ENCODE data around the gene EIF2D. TPM values are rescaled to one million over a fixed set of nuclear protein-coding genes. Genes with fewer than 3 reads are reported as not detected.

Gene EIF2D
- 32.0 to 35.2 TPM (median 33.9 TPM) in 5 replicates for total RNA-seq (2022; extraction: Qiagen RNA extraction)

DNA sequence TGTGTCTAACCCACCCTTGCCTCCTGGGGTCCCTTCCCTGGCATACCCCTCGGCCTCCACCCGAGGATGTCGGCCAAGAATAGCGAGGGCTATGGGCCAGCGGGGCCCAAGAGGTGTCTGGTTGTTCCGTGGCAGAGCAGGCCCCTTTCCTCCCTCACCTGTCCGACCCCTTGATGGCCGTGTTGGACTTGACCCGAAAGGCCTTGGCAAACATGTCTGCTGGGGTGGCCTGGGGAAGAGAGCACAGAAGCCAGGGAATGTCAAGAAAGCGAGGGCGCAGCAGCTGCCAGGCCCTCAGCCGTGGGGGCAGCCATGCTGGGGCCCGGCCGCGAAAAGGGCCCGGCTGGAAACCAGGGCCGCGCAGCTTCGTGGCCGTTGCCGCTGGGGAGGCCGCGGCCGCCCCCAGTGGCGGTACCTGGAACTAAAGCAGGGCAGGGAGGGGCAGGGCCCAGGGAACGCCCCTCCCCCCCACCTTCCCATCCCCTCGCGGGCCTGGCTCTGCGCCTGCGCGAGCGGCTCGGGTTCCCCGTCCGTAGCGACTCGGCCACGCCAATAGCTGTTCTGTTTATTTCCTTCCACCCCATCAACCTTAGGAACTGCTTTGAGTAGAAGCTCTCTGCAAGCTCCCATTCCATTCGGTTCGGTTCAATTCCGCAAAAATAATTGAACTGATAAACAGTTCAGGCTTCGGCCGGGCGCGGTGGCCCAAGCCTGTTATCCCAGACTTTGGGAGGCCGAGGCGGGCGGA lies at the start of gene EIF2D:
Gene EIF2D, minus strand, starts transcription at position 337 of the 748 bp plus-strand sequence. Its CDS starts 123 bp downstream, at position 214.

GRCh38 chr1:206635080-206635977 lies 23.1 kb upstream of the EIF2D start, which contains the start of gene DYRK3:
Gene DYRK3 (plus strand): TSS chr1:206635536. CDS start chr1:206635704, 168 bp downstream.

Other genes with a start within 250 kb of the EIF2D start
- 6.3 to 9.1 TPM (median 7.8 TPM) in 5 replicates for gene IKBKE, start 142.0 kb downstream of the EIF2D start, total RNA-seq (2022; extraction: Qiagen RNA extraction)
- gene RASSF5, start 104.9 kb downstream of the EIF2D start, total RNA-seq (2022; extraction: Qiagen RNA extraction), result 1.1 to 1.4 TPM (median 1.2 TPM) in 5 replicates
- gene DYRK3, start 23.1 kb upstream of the EIF2D start, total RNA-seq (2022; extraction: Qiagen RNA extraction), result 8.3 to 10.3 TPM (median 9.1 TPM) in 5 replicates
- 61.6 to 72.7 TPM (median 67.9 TPM) in 5 replicates for gene MAPKAPK2, start 72.4 kb upstream of the EIF2D start, total RNA-seq (2022; extraction: Qiagen RNA extraction)
- gene IL19, start 158.3 kb upstream of the EIF2D start, total RNA-seq (2022; extraction: Qiagen RNA extraction), result not detected in 5 replicates
- gene IL10, start 160.0 kb upstream of the EIF2D start, total RNA-seq (2022; extraction: Qiagen RNA extraction), result not detected in 5 replicates

Measured in A549 treated with CORT108297 at 1 μM for 4 hours (cell line).